ENCODE results near the gene ZNF837.

Gene ZNF837

DNA sequence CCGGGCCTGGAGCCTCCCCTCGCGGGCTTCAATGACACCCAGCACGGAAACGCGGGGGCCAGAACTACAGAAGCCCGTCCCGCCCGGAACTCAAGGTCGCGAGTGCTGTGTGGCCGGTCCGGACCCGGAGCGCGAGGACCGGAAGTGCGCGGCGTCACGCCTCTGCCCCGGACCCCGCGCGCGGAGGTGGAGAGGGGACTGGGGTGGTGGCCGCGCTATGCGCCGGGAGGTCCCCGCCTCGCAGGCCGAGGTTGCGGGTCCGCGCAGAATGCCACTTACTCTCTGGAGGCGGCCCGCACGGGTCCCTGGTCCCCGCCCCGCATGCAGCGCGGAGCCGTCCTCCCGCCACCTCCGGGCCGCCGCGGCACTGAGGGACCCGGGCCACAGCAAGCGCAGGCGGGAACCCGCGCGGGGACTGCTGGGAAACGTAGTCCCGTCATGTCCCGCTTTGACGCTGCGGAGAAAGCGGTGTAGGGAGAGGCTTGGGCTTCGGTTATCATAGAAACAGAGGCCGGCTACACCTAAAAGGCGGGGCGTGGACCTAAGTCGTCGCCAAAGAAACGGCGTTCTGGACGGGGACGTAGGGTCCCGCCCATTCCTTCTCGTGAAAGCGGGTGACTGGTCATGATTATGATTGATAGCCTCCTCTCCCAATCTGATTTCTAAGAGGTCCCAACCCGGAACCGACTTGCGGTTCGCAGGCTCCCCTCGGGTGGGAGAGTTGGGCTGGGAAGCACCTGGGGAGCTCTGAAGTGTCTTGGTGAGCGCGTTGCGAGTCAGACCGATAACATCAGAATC is at the start of gene ZNF837:
Gene ZNF837 (minus strand): TSS at position 369 of the 798 bp plus-strand sequence. CDS start 11,698 bp downstream, outside the sequence.
- TF ChIP-seq CTCF (conservative IDR thresholded peaks at IDR 0.05; ENCODE audit: control insufficient read depth, insufficient read depth, low read depth, low read length): no peak
- peak; percentile 100 for DNase-seq (ENCODE audit: low read depth)
- H3K4me3 ChIP-seq (ENCODE audit: control insufficient read depth, low read depth, low read length): peak within 1 kb of the TSS; percentile 86

DNA sequence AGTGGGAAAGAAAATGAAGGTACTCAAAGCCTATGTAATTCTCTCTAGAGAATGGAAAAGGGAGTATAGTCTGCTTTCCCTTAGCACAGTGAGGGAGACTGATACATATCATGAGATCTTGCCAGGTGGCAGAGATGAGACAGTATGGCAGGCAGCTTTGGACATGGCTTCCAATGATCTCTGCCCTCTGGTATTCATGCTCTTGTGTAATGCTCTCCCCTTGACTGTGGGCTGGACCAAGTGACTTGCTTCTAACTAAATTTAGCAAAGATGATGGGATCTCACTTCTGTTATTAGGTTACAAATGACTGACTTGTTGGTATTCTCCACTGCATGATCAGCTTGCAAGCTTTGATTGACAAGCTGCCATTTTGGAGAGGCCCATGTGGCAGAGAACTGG is 48.9 kb upstream of the ZNF837 start:
- DNase-seq (ENCODE audit: low read depth): no peak
- H3K4me3 ChIP-seq (ENCODE audit: control insufficient read depth, low read depth, low read length): no peak overlapping the region
- no peak for TF ChIP-seq CTCF (conservative IDR thresholded peaks at IDR 0.05; ENCODE audit: control insufficient read depth, insufficient read depth, low read depth, low read length)

DNA sequence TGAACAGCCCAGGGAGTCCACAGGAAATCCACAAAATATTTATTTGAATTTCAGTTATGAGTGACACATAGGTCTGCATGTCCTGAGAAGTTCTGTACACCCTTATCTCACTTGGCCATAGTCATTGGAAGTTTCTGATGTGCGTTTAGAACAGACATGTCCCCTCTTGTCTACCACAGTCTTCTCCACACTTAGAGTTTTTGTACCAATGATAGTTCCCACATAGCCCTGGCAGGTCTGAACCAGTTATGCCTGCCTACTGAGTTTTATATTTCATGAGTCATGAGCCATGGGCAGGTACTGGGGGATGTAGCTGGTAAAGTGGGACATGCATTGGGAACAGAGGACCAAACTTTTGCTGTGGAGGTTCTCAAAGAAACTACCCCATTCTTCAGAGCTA is 47.8 kb upstream of the ZNF837 start:
- TF ChIP-seq CTCF (conservative IDR thresholded peaks at IDR 0.05; ENCODE audit: control insufficient read depth, insufficient read depth, low read depth, low read length): no peak
- H3K4me3 ChIP-seq (ENCODE audit: control insufficient read depth, low read depth, low read length): no peak overlapping the region
- no peak for DNase-seq (ENCODE audit: low read depth)

DNA sequence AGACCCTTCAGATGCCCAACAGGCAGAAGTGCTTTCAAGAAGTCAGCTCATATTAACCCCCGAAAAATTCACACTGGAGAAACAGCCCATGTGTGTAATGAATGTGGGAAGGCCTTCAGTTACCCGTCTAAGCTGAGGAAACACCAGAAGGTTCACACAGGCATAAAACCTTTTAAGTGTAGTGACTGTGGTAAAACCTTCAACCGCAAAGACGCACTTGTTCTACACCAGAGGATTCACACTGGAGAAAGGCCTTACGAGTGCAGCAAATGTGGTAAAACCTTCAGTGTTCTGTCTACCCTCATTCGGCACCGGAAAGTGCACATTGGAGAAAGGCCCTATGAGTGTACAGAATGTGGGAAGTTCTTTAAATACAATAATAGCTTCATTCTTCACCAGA is 36.2 kb upstream of the ZNF837 start:
- no peak for TF ChIP-seq CTCF (conservative IDR thresholded peaks at IDR 0.05; ENCODE audit: control insufficient read depth, insufficient read depth, low read depth, low read length)
- H3K4me3 ChIP-seq (ENCODE audit: control insufficient read depth, low read depth, low read length): no peak overlapping the region
- no peak for DNase-seq (ENCODE audit: low read depth)

DNA sequence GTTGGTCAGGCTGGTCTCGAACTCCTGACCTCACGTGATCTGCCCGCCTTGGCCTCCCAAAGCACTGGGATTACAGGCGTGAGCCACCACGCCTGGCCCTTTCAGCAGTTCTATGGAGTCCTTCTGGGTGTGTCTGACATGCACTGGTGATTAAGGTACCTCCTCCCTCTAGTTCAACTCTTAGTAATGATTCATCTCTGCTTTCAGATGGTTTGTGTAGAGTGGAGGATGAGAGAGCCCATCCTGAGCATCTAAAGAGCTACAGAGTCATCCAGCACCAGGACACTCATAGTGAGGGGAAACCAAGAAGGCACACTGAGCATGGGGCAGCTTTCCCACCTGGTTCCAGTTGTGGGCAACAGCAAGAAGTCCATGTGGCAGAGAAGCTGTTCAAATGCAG is 35.8 kb upstream of the ZNF837 start:
- no peak for TF ChIP-seq CTCF (conservative IDR thresholded peaks at IDR 0.05; ENCODE audit: control insufficient read depth, insufficient read depth, low read depth, low read length)
- DNase-seq (ENCODE audit: low read depth): no peak
- H3K4me3 ChIP-seq (ENCODE audit: control insufficient read depth, low read depth, low read length): no peak overlapping the region

- DNase-seq (ENCODE audit: low read depth): peak; percentile 35
- peak overlapping the region; percentile 83 for H3K4me3 ChIP-seq (ENCODE audit: control insufficient read depth, low read depth, low read length)
- no peak for TF ChIP-seq CTCF (conservative IDR thresholded peaks at IDR 0.05; ENCODE audit: control insufficient read depth, insufficient read depth, low read depth, low read length)
Observed at GRCh38 chr19:58409010-58409790, 28.4 kb upstream of the ZNF837 start.
